Measurements from ENCODE around the gene NPC1.
A peak's percentile ranks its signal among the peaks of the same experiment; 100 is the strongest.

NPC1 gene

GRCh38 chr18:23487738-23488570 is 98.4 kb downstream of the NPC1 start:
- Histone ChIP-seq H3K9ac (ENCODE audit: low read length in 2 of 2) (peak overlapping the region; percentile 36 to 58), H3K4me3 (ENCODE audit: low read length in 2 of 2) (peak overlapping the region; percentile 11 to 60), H3K36me3 (ENCODE audit: control insufficient read depth in 2 of 2, insufficient read depth in 2 of 2, low read length in 2 of 2) (peaks cover 3% of the 10 kb centered on the region in 2 donors)

GRCh38 chr18:23485386-23485785 is 100.9 kb downstream of the NPC1 start:
- peaks cover 8 to 11% of the 10 kb centered on the region in 2 donors for H3K36me3 ChIP-seq (ENCODE audit: control insufficient read depth in 2 of 2, insufficient read depth in 2 of 2, low read length in 2 of 2)
- H3K4me1 ChIP-seq (ENCODE audit: control insufficient read depth, insufficient read depth, low read length), result peaks cover 5% of the 10 kb centered on the region
- H3K9ac ChIP-seq (ENCODE audit: low read length in 2 of 2), result no peak overlapping the region
- H3K27ac ChIP-seq (ENCODE audit: low read length), result no peak overlapping the region
- H3K27me3 ChIP-seq (ENCODE audit: control insufficient read depth in 1 of 2, insufficient read depth in 2 of 2, low read length in 2 of 2), result no peaks in the 10 kb centered on the region
- H3K9me3 ChIP-seq (ENCODE audit: control insufficient read depth in 2 of 2, low read length in 2 of 2), result no peaks in the 10 kb centered on the region
- no peak overlapping the region for H3K4me3 ChIP-seq (ENCODE audit: low read length in 2 of 2)

More at GRCh38 chr18:23487738-23488570, 98.4 kb downstream of the NPC1 start:
- Histone ChIP-seq H3K9me3 (ENCODE audit: control insufficient read depth in 2 of 2, low read length in 2 of 2) (no peaks in the 10 kb centered on the region), H3K27ac (ENCODE audit: low read length) (peak overlapping the region; percentile 42), H3K27me3 (ENCODE audit: control insufficient read depth in 1 of 2, insufficient read depth in 2 of 2, low read length in 2 of 2) (no peaks in the 10 kb centered on the region), H3K4me1 (ENCODE audit: control insufficient read depth, insufficient read depth, low read length) (peaks cover 5% of the 10 kb centered on the region)

GRCh38 chr18:23484561-23485182 is 101.6 kb downstream of the NPC1 start:
- H3K27ac ChIP-seq (ENCODE audit: low read length), result no peak overlapping the region
- peaks cover 5% of the 10 kb centered on the region for H3K4me1 ChIP-seq (ENCODE audit: control insufficient read depth, insufficient read depth, low read length)
- no peaks in the 10 kb centered on the region for H3K9me3 ChIP-seq (ENCODE audit: control insufficient read depth in 2 of 2, low read length in 2 of 2)
- H3K4me3 ChIP-seq (ENCODE audit: low read length in 2 of 2), result no peak overlapping the region
- peaks cover 14 to 17% of the 10 kb centered on the region in 2 donors for H3K36me3 ChIP-seq (ENCODE audit: control insufficient read depth in 2 of 2, insufficient read depth in 2 of 2, low read length in 2 of 2)
- no peak overlapping the region for H3K9ac ChIP-seq (ENCODE audit: low read length in 2 of 2)
- H3K27me3 ChIP-seq (ENCODE audit: control insufficient read depth in 1 of 2, insufficient read depth in 2 of 2, low read length in 2 of 2), result no peaks in the 10 kb centered on the region

Data from stomach smooth muscle (tissue), 2 donors.